Embryonic facial prominence (tissue), 1 donor: Measurements from ENCODE around the gene MAP3K21.

Experiments
- DNase-seq: peaks from one replicate; pipeline ENCODE4 v3.0.0-alpha.2; 2016; ENCODE audit errors: extremely low spot score

Gene MAP3K21

DNA sequence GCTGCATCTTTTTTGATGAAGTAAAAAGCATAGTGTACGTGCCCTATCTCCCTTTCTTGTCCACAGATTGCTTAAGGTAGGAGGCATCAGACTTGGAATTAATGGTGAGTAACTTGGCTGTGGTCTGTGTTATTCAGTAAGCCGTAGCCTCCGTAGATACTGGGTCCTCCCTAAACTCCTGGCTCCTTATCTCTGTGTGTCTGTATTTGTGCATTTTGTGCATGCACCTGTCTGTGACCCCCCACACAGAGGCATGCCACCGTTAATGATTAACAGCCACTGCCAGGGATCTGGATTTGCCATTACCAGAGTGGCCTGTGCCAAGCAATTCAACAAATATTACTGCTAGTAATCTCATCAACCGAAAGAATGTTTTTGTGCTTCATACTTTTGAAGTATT is 31.9 kb downstream of the MAP3K21 start:
- DNase-seq: no peak

GRCh38 chr1:233359905-233360304 is 32.4 kb downstream of the MAP3K21 start:
- DNase-seq: no peak

DNA sequence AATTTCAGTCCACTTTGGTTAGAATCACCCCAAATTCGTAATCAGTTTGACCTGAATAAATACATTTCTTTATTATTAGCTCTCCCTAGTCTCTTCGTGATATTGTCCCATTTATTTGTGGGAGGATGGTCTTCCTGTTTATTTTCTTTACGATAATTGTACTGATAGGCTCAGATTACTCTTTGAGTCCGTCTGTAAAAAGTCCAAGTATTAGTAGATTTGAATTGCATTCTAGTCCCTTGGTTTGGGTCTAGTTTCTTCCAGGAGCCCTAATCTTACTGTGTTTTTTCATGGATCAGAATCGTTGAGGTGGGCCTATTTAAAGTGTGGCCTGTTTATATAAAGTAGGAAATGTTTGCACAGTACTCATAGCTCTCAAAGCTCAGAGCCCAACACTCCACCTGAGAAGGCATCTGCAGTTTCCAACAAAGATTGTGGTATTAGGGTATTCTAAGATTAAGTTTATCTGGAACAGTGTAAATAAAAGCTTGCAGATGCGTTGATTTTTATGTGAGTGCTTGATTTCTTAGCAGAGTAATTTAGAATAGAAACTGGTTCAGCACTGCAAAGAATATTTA is 33.1 kb downstream of the MAP3K21 start:
- no peak for DNase-seq

DNA sequence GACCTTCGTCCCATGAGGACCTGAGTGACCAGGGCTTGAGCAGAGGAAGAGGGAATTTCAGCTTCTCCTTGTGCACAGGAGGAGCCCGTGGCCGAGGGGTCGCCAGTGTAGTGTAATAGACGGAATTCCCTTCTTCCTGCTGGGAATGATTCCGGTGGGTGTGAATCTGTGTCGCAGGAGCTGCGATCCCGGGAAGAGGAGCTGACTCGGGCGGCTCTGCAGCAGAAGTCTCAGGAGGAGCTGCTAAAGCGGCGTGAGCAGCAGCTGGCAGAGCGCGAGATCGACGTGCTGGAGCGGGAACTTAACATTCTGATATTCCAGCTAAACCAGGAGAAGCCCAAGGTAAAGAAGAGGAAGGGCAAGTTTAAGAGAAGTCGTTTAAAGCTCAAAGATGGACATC is 34.4 kb downstream of the MAP3K21 start:
- no peak for DNase-seq

DNA sequence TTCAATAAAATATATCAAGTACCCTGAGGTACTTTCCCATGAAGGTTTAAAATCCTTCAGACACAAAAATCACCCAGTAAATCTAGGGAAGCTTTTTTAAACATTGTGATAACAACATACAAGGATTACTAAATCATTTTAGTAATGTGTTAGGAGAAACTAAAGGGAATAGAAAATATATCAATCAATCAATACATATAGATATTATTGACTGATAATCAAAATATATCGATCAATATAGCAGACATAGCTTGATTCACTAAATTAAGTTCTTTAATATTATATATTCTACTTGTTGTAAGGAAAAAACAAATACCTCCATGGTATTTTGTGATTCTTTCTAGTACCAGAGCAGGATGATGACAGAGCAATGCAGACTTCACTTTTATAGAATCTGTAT is 35.2 kb downstream of the MAP3K21 start:
- DNase-seq: no peak

GRCh38 chr1:233364026-233364425 is 36.5 kb downstream of the MAP3K21 start:
- DNase-seq: no peak

- peak; percentile 23 for DNase-seq
Measured at GRCh38 chr1:233364695-233365539, 37.4 kb downstream of the MAP3K21 start.

- no peak for DNase-seq
Measured at GRCh38 chr1:233366575-233366974, 39.1 kb downstream of the MAP3K21 start.

DNA sequence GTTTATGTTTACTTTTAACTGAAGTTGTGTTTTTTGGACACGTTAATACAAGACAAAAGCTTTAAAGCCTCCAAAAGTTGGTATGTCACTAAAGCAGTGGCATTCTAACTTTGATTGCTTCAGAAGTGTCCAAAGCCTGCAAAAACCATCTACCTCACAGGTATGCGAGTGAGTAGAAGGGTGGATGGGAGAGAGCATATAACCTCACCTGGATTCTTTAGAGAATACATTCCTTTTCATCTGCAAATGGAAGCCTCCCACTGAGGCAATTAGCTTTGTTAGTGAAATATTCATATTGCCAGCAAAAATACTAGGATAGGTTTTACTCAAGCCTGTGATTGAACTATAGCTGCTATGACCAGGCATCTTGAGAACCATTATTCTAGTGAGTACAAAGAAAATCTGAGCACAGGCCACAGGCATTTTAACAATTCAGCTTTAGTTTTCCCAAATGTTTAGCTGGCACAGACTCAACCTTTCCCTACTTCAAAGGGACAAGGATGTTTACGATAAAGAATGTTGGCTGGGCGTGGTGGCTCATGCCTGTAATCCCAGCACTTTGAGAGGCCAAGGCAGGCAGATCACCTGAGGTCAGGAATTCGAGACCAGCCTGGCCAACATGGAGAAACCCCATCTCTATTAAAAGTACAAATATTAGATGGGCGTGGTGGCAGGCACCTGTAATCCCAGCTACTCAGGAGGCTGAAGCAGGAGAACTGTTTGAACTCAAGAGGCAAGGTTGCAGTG is 39.7 kb downstream of the MAP3K21 start:
- no peak for DNase-seq

DNA sequence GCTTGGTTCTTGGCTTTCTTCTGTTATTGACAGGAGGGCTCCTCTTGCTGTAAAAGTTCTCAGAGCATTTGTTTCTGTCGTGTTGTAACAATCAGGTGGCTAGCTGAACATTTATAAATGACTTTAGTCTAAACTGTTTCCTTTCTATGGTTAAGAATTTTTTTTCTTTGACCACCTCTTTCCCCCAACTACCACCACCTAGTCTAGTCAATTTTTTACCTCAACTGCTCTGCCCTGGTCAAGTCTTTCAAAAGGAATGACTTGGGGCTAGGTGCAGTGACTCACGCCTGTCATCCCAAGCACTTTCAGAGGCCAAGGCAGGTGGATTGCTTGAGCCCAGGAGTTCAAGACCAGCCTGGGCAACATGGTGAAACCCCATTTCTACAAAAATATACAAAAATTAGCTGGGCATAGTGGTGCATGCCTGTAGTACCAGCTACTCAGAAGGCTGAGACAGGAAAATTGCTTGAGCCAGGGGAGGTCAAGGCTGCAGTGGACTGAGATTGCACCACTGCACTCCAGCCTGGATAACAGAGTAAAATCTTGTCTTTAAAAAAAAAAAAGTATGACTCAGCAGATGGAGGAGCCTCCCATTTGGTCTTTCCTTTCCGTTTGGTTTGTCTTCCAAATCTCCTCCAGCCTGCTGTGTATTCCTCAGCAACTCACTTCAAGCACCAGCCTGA is 40.7 kb downstream of the MAP3K21 start:
- DNase-seq: no peak

- DNase-seq: no peak
Measured at GRCh38 chr1:233368789-233369130, 41.2 kb downstream of the MAP3K21 start.

DNA sequence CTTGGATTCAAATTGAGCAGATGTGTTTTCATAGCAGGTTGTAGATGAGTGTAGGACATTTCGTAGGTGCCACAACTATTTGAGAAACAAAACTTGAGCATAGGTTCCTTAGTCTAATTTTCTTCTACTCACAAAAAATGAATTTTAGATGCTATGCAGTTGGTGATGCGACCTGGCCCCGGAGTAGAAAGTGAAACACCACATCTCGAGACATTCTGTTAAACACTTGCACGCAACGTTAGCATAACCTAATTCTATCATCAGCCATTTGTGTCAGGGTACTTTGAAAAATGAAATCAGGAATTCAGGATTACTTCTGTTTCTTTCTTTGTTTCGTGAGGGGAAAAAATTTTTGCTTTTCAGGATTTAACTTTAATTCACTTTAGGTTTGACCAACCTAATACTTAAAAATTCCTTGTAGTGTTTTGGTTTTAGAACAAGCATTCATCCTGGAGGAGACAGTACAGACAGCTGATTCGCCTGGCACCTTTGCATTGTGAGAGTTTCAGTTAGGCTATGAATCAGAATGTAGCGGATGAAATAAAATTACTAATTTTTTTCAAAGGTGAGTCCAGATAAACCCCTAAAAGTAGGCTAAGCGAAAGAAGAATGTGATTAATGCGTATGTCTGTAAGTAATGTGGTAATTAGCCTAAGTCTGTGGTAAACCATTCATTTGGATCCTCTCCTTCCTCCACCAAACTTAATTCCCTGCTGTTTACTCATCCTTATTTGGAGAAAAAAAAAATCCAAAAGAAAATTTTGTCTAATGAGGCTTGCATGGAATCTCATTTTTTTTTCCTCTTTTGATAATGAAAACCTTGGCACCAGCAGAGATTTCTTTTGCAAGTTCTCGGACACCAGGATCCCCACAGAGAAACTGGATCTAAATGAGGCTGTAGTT is 44.9 kb downstream of the MAP3K21 start:
- no peak for DNase-seq

DNA sequence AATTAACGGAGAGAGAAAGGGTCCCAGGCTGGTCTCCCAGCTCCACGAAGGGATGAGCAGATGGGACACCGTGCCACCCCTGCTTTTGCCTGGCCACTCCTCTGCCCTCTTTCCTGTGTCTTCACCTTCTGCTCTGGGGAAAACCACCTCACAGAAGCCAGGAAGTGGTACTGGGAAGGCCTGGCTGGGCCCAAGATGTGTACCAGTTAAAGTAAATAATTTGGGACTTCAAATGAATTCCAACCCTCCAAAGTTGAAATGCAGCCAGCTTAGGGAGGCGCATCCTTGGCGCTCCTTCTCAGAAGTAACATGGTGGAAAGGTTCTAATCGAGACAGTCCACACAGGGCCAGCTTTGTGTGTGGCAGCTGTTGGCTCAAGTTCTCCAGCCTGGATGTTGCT is 45.7 kb downstream of the MAP3K21 start:
- DNase-seq: no peak

DNA sequence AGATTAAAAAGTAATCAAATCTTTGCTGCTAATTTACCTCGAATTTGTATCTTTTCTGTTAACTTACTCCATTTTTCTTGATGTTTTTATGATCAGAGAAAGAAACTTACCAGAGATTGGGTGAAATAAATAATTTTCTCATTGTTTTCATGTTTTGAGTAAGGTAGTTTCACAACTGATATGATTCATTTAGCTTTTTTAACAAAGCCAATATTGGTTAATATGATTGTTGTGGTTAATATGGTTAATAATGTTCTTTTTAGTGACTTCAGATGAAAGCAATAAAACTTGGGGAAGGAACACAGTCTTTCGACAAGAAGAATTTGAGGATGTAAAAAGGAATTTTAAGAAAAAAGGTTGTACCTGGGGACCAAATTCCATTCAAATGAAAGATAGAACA is 48.1 kb downstream of the MAP3K21 start:
- DNase-seq: no peak

DNA sequence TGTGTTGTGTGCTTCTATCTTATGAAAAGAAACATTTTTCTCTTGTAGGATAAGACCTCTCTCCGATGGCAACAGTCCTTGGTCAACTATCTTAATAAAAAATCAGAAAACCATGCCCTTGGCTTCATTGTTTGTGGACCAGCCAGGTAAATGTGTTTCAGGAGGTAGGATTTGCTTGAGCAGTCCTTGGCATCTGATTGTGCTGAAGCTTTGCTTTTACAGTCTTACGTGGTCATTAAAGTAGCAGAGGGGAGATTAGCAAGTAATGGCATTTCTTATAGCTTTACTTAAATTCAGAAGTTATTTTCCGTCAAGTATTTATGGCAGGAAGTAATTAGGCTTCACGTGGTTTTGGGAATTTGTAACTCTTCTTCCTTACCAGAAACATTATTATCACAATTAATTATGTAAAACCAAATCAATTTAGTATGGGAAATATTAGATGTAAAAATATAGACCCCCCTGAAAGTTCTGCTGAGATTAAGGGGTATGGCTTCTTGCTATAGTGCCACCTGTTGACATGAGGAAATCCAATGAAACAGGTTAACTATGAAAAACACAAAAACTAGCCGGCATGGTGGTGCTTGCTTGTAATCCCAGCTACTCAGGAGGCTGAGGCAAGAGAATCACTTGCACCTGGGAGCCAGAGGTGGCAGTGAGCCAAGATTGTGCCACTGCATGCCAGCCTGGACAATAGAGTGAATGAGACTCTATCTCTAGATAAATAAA is 49.0 kb downstream of the MAP3K21 start:
- DNase-seq: no peak

DNA sequence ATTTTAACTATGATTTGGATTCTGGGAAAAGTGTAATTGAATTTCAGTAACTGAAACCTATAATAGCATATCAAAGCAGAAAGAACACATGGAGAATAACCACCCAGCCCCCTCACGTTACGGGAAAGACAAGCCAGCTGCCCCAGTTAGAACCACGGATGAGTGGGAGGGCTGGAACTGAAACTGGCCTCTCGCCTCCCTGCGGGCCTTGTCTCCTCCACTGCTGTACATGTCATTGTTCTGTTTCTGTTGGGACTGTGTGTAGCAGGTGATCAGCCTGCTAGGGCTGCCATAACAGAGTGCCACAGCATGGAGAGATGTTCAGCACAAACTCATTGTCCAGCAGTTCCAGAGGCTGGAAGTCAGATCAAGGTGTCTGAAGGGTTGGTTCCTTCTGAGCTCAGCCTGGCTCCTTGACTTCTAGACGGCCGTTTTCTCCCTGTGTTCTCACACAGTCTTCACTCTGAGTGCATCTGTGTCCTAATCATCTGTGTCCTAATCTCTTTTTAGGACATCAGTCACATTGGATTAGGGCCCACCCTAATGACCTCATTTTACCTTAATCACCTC is 52.4 kb downstream of the MAP3K21 start:
- DNase-seq: no peak

DNA sequence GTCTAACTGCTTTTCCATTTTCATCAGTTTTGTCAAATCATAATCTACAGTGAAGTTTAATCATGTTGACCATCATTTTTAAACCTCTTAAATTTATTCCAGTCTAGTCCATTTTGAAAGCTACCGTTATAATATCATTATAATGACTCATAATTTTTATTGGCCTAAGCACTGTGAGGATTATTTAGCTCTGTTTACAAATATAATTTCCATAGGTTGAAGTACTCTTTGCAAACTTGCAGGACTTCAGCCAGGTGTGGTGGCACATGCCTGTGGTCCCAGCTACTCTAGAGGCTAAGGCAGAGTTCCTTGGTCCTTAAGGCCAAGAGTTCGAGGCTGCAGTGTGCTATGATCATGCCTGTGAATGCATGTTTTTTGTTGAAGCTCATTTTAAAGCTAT is 54.3 kb downstream of the MAP3K21 start:
- DNase-seq: no peak

DNA sequence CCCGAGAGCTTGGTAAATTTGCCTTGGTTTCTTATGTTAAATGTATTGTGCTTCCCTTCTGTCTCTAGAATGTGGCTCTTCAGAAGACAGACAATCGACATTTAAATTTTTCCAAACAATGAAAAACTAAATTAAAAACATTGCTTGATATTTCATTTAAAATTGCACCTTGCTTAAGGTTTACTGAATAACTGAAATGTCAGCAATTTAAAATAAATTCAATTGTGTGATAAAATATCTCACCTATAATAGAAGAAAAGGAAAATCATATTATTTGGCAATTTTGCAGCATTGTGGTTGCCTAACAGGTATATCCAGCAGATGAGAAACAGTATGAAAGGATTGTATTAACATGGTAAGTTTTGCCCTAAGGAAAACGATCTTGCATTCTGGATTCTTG is 56.5 kb downstream of the MAP3K21 start:
- no peak for DNase-seq

DNA sequence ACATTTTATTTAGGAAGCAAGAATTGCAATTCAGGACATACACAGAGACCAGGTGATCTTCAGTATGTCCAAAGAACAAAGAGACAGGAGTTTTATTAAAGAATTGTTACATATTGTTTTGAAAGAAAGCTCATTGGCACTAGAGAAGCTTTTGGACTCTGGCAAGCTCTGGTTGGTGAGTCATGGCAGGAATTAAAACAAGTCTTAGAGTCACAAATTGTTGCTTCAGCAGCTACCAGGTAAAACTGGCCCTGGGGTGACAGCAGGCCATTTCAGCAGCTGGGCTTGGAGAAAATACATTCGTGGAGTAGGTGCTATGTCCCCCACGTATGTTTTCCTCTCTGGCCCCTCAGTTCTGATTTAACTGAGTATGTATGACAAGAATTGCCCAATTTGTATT is 58.8 kb downstream of the MAP3K21 start:
- no peak for DNase-seq

GRCh38 chr1:233387585-233387984 is 60.1 kb downstream of the MAP3K21 start:
- DNase-seq: no peak
